ENCODE measurements around the gene IGFL4.

The IGFL4 gene

DNA sequence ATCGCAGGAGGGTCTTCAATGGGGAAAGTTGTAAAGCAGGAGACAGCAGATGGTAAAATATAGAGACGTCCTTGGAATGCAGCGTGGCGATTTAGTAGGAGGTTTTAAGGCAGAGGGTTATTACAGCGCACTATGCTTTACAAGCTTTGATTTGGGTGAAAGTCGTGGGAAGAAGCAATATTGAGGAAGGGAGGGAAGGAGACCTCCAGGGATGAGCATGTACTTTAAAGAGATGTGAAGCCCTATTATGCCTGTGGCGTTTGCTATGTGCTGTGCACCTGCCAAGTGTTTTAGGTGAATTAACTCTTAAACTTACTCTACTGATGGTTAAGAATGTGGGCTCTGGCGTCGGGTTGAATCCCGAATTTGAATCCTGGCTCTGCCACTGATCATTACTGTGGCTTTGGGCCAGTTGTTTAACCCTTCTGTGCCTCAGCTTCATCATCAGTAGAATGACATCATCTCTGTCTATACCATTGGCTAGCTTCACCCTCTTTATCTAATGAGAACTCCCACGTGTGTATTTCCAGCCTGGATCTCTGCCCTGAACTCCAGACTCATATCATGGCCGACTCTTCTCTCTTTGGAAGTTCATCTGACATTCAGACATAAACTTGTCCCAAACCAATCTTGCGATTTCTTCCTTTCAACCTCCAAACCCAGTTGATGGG lies 45.0 kb downstream of the IGFL4 start:
- no peaks in the 10 kb centered on the region for H3K36me3 ChIP-seq
- peaks cover 4% of the 10 kb centered on the region; the same call in 1 of the 2 replicates for H3K4me1 ChIP-seq
- peak overlapping the region; percentile 88 for H3K4me3 ChIP-seq (ENCODE audit: low read depth, low read length)
- H3K27me3 ChIP-seq = no peaks in the 10 kb centered on the region
- no peaks in the 10 kb centered on the region for H3K9me3 ChIP-seq
- TF ChIP-seq, protein P1, sequence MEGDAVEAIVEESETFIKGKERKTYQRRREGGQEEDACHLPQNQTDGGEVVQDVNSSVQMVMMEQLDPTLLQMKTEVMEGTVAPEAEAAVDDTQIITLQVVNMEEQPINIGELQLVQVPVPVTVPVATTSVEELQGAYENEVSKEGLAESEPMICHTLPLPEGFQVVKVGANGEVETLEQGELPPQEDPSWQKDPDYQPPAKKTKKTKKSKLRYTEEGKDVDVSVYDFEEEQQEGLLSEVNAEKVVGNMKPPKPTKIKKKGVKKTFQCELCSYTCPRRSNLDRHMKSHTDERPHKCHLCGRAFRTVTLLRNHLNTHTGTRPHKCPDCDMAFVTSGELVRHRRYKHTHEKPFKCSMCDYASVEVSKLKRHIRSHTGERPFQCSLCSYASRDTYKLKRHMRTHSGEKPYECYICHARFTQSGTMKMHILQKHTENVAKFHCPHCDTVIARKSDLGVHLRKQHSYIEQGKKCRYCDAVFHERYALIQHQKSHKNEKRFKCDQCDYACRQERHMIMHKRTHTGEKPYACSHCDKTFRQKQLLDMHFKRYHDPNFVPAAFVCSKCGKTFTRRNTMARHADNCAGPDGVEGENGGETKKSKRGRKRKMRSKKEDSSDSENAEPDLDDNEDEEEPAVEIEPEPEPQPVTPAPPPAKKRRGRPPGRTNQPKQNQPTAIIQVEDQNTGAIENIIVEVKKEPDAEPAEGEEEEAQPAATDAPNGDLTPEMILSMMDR (IDR thresholded peaks at IDR 0.05; ENCODE audit: low read depth, low read length) = no peak
- no peak for DNase-seq

DNA sequence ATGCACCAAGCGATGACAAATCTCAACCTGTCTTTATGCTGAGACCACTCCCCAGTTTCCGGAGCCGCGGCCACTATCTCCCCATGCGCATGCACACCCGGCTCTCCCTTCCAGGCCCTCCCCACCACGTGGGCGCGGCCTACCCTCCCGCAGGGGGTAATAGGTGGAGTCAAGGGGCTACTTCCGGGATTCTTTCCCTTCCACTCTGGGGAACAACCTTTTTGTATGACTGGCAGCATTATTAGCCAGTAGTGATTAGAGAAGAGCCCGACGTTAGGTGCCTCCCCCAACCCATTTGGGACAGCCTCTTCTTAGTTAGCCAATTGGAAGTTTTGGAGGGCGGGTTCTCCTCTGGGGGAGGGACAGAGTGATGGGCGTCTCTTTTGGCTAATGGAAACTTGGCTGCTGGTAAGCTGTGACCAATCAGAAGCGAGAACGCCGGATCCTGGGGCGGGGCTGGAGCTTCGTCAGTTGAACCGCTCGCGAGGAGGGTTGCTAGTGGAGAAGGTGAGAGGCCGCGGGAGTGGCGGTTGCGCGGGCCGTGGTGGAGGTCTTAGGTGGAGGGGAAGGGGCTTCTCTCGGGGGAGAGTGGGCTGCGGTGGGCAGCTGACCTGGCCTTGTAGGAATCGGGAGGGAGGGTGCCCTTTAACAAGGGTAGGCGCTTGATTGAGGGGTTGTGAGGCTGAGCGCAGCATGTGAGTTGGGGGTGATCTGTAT lies 45.6 kb downstream of the IGFL4 start, which contains the start of gene CCDC61:
Gene CCDC61 (plus strand): TSS at position 470 of the 717 bp plus-strand sequence. CDS start 7,552 bp downstream, outside the sequence.
- TF ChIP-seq, protein P1 (IDR thresholded peaks at IDR 0.05; ENCODE audit: low read depth, low read length) = no peak
- Histone ChIP-seq H3K9me3 (no peaks in the 10 kb centered on the region), H3K36me3 (no peaks in the 10 kb centered on the region), H3K27me3 (no peaks in the 10 kb centered on the region), H3K4me1 (peaks cover 4% of the 10 kb centered on the region; the same call in 1 of the 2 replicates), H3K4me3 (ENCODE audit: low read depth, low read length) (peak within 1 kb of the TSS; percentile 88)
- DNase-seq = peak; percentile 96

DNA sequence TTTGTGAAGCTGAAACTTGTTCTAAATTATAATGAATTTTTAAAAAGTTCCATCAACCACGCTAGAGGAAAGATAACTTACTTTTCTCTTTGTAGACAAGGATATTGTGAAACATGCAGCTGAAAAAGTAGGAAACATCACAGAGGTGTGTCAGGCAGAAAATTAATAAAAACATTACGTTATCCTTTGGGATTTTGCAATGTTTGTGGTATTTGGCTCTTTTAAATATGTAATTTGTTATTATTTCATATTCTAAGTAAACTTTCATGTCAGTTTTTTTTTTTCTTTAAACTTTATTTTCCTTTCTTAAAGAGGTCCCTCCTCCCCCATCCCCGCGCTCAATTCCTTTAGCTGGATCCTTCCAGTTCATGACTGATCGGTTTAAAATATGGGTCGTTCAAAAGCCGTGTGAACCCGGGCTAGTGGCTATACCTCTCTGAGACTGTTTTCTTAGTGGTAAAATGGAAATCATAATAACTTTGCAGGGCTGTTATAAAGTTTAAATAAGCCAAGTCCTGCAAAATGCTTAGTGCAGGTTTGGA lies 46.3 kb downstream of the IGFL4 start:
- peaks cover 1% of the 10 kb centered on the region; the same call in 1 of the 2 replicates for H3K4me1 ChIP-seq
- DNase-seq = no peak
- no peaks in the 10 kb centered on the region for H3K36me3 ChIP-seq
- H3K27me3 ChIP-seq = no peaks in the 10 kb centered on the region
- TF ChIP-seq, protein P1 (IDR thresholded peaks at IDR 0.05; ENCODE audit: low read depth, low read length) = no peak
- H3K4me3 ChIP-seq (ENCODE audit: low read depth, low read length) = peak overlapping the region; percentile 71
- no peaks in the 10 kb centered on the region for H3K9me3 ChIP-seq

DNA sequence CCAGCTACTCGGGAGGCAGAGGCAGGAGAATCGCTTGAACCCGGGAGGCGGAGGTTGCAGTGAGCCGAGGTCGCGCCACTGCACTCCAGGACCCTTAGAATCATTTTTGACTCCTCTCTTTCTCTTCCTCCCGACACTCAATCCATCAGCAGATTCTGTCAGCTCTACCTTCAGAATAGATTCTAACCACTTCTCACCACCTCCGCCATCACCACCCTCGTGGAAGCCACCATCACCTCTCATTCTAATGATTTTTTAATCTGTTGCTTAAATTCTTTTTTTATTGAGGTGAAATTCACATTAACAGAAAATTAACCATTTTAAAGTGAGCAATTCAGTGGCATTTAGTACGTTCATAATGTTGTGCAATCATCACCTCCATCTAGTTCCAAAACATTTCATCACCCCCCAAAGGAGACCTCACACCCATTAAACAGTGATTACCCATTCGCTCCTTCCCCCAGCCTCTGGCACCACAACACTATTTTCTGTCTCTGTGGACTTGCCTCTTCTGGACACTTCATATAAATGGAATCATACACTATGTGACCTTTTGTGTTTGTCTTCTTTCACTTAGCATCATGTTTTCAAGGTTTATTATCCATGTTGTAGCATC lies 50.6 kb downstream of the IGFL4 start:
- H3K4me1 ChIP-seq = no peaks in the 10 kb centered on the region
- H3K4me3 ChIP-seq (ENCODE audit: low read depth, low read length) = no peak overlapping the region
- no peaks in the 10 kb centered on the region for H3K9me3 ChIP-seq
- H3K36me3 ChIP-seq = no peaks in the 10 kb centered on the region
- TF ChIP-seq, protein P1 (IDR thresholded peaks at IDR 0.05; ENCODE audit: low read depth, low read length) = no peak
- no peak for DNase-seq
- no peaks in the 10 kb centered on the region for H3K27me3 ChIP-seq
